ENCODE results near the gene JAZF1. TPM values are rescaled to one million over a fixed set of nuclear protein-coding genes. Genes with fewer than 3 reads are reported as not detected.

The JAZF1 gene
- total and polyA plus RNA-seq, 2 donors (not counting 1 experiment from before 2014, with no cell fraction given): 14.0 to 38.6 TPM

DNA sequence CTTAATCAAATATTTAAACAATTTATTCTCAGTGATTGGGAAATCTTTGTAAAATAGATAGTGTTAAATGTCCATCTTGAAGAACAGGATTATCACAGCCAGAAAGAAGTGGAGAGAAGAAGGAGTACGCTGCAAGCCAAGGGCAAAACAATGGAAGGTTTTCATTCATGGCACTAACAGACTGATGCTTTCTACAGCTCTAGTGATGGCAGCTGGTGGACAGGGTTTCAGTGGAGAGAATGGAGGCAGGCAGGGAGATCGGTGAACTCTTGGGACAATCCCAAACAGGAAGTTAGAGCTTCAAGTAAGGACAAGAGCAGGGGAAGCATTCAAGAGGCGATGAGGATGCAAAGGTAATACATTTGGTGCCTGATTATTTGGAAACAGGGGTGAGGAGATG is 207.0 kb downstream of the JAZF1 start:
- Histone ChIP-seq H3K27me3 (replicated peaks in 1 of 4; ENCODE audit: control extremely low read depth in 1 of 4, control insufficient read depth in 3 of 4, insufficient read depth in 4 of 4, low read length in 3 of 4) (no peaks in the 10 kb centered on the region), H3K9me3 (ENCODE audit: control extremely low read depth in 1 of 3, control insufficient read depth in 2 of 3, insufficient read depth in 1 of 3, low read length in 2 of 3) (peaks cover 0 to 5% (median 4%) of the 10 kb centered on the region in 3 donors), H3K36me3 (replicated peaks in 1 of 2; ENCODE audit: control extremely low read depth in 1 of 2, control insufficient read depth in 1 of 2, extremely low read depth in 1 of 2, insufficient read depth in 2 of 2, low read length in 1 of 2) (peaks cover 2 to 7% of the 10 kb centered on the region in 2 experiments), H3K4me1 (ENCODE audit: control insufficient read depth in 2 of 2, insufficient read depth in 2 of 2, low read length in 2 of 2) (peaks cover 7 to 17% of the 10 kb centered on the region in 2 donors), H2AFZ (ENCODE audit: insufficient read depth, low read depth, low read length, poor library complexity, severe bottlenecking) (no peak overlapping the region), H3K9ac (ENCODE audit: low read length) (no peak overlapping the region), H4K20me1 (ENCODE audit: control insufficient read depth, insufficient read depth, low read length, poor library complexity, severe bottlenecking) (peaks cover 73% of the 10 kb centered on the region), H3K27ac (ENCODE audit: low read length in 2 of 2) (no peak overlapping the region), H3K4me2 (replicated peaks; ENCODE audit: low read depth, low read length, poor library complexity, severe bottlenecking) (no peak overlapping the region), H3K4me3 (ENCODE audit: control extremely low read depth in 1 of 5, extremely low read depth in 1 of 5, insufficient read depth in 1 of 5, low read depth in 2 of 5, low read length in 4 of 5) (no peak overlapping the region), H3K79me2 (ENCODE audit: control insufficient read depth, insufficient read depth, low read length) (peaks cover 74% of the 10 kb centered on the region)
- intact Hi-C loops (cut with micrococcal nuclease): no loop called here
- H3K4me3 Mint-ChIP-seq: no peak overlapping the region
- no peak overlapping the region for H3K27ac Mint-ChIP-seq
- ChIA-PET POLR2A (no interaction called here), CTCF (no interaction called here)
- WGBS (ENCODE audit: insufficient coverage): 93% methylated on average over 2 of the region's 3 CpGs
- DNase-seq: no peak
- no peaks in the 10 kb centered on the region for H3K27me3 Mint-ChIP-seq
- peaks cover 48% of the 10 kb centered on the region for H3K4me1 Mint-ChIP-seq
- H3K9me3 Mint-ChIP-seq (ENCODE audit: insufficient read depth): peaks cover 4% of the 10 kb centered on the region
- ATAC-seq (ENCODE audit: low read depth): no peak
- no peak for TF ChIP-seq EZH2 (IDR thresholded peaks at IDR 0.05; ENCODE audit: borderline replicate concordance, insufficient read depth, low read depth, low read length, poor library complexity, severe bottlenecking)
- TF ChIP-seq, protein P1, sequence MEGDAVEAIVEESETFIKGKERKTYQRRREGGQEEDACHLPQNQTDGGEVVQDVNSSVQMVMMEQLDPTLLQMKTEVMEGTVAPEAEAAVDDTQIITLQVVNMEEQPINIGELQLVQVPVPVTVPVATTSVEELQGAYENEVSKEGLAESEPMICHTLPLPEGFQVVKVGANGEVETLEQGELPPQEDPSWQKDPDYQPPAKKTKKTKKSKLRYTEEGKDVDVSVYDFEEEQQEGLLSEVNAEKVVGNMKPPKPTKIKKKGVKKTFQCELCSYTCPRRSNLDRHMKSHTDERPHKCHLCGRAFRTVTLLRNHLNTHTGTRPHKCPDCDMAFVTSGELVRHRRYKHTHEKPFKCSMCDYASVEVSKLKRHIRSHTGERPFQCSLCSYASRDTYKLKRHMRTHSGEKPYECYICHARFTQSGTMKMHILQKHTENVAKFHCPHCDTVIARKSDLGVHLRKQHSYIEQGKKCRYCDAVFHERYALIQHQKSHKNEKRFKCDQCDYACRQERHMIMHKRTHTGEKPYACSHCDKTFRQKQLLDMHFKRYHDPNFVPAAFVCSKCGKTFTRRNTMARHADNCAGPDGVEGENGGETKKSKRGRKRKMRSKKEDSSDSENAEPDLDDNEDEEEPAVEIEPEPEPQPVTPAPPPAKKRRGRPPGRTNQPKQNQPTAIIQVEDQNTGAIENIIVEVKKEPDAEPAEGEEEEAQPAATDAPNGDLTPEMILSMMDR (IDR thresholded peaks at IDR 0.05): no peak

DNA sequence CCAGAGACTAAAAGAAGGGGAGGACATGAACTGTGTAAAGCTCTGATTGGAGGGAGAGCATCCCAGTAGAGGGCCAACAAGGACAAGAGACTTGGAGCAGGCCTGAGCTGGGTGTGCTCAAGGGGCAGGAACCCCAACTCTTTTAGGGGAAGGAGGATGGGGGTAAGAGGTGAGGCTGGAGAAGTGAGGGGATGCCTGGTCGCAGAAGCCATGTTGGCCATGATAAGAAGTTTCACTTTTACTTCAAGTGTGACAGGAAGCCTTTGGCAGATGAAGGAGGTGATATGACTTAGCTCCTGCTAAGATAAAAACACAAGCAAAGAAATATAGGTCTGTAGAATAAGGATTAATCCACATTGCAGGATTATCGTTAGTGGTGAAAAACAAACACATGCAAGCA is 208.3 kb downstream of the JAZF1 start:
- intact Hi-C loops (cut with micrococcal nuclease): no loop called here
- no peak overlapping the region for H3K9ac ChIP-seq (ENCODE audit: low read length)
- H4K20me1 ChIP-seq (ENCODE audit: control insufficient read depth, insufficient read depth, low read length, poor library complexity, severe bottlenecking): peaks cover 63% of the 10 kb centered on the region
- H3K27me3 ChIP-seq (replicated peaks in 1 of 4; ENCODE audit: control extremely low read depth in 1 of 4, control insufficient read depth in 3 of 4, insufficient read depth in 4 of 4, low read length in 3 of 4): no peaks in the 10 kb centered on the region
- no peak overlapping the region for H3K27ac ChIP-seq (ENCODE audit: low read length in 2 of 2)
- peaks cover 2 to 5% of the 10 kb centered on the region in 2 experiments for H3K36me3 ChIP-seq (replicated peaks in 1 of 2; ENCODE audit: control extremely low read depth in 1 of 2, control insufficient read depth in 1 of 2, extremely low read depth in 1 of 2, insufficient read depth in 2 of 2, low read length in 1 of 2)
- H3K9me3 ChIP-seq (ENCODE audit: control extremely low read depth in 1 of 3, control insufficient read depth in 2 of 3, insufficient read depth in 1 of 3, low read length in 2 of 3): peaks cover 0 to under 1% (median 0%) of the 10 kb centered on the region in 3 donors
- H3K79me2 ChIP-seq (ENCODE audit: control insufficient read depth, insufficient read depth, low read length): peaks cover 66% of the 10 kb centered on the region
- H3K4me2 ChIP-seq (replicated peaks; ENCODE audit: low read depth, low read length, poor library complexity, severe bottlenecking): peak overlapping the region; percentile 20
- H3K4me3 ChIP-seq (ENCODE audit: control extremely low read depth in 1 of 5, extremely low read depth in 1 of 5, insufficient read depth in 1 of 5, low read depth in 2 of 5, low read length in 4 of 5): no peak overlapping the region
- Mint-ChIP-seq H3K27me3 (no peaks in the 10 kb centered on the region), H3K27ac (peak overlapping the region; percentile 33), H3K4me3 (peak overlapping the region; percentile 14), H3K4me1 (peaks cover 55% of the 10 kb centered on the region), H3K9me3 (ENCODE audit: insufficient read depth) (no peaks in the 10 kb centered on the region)
- no peak overlapping the region for H2AFZ ChIP-seq (ENCODE audit: insufficient read depth, low read depth, low read length, poor library complexity, severe bottlenecking)
- ChIA-PET POLR2A (no interaction called here), CTCF (interaction anchor here (1.1 to 1.2 kb wide), 2 partner anchors 19 to 776 kb away, joined by 3 read pairs; no protein-coding TSS in a partner anchor)
- peaks cover 10 to 26% of the 10 kb centered on the region in 2 donors for H3K4me1 ChIP-seq (ENCODE audit: control insufficient read depth in 2 of 2, insufficient read depth in 2 of 2, low read length in 2 of 2)
- no peak for TF ChIP-seq EZH2 (IDR thresholded peaks at IDR 0.05; ENCODE audit: borderline replicate concordance, insufficient read depth, low read depth, low read length, poor library complexity, severe bottlenecking)
- TF ChIP-seq, protein P1 (IDR thresholded peaks at IDR 0.05): no peak
- WGBS (ENCODE audit: insufficient coverage): no CpG with 5 or more reads among the region's 2 CpGs
- no peak for ATAC-seq (ENCODE audit: low read depth)
- DNase-seq: peak; percentile 13

Data from B cell (primary cell).